ENCODE measurements around the gene NRG3.

- TF ChIP-seq CTCF (IDR thresholded peaks at IDR 0.05; ENCODE audit: low read length) (no peak), EZH2 (IDR thresholded peaks at IDR 0.05; ENCODE audit: borderline replicate concordance, low read length) (no peak)
Measured at GRCh38 chr10:82498976-82499375, 624.0 kb downstream of the NRG3 start.
